Glutamatergic neuron (in vitro differentiated cells): ENCODE measurements around the gene ASCL2. TPM values are rescaled to one million over a fixed set of nuclear protein-coding genes. Genes with fewer than 3 reads are reported as not detected.

Experiments
- DNase-seq: peaks from one replicate; pipeline ENCODE4 v3.0.0; 2022
- H3K27ac Mint-ChIP-seq: one replicate; pipeline ENCODE4 v1.8.0; 2020; ENCODE audit warnings: mild to moderate bottlenecking, mixed read lengths, inconsistent platforms; ENCODE audit not compliant: unreplicated experiment
- H3K27me3 Mint-ChIP-seq: one replicate; pipeline ENCODE4 v1.8.0; 2020; ENCODE audit warnings: mild to moderate bottlenecking, moderate library complexity, mixed read lengths, inconsistent platforms; ENCODE audit not compliant: unreplicated experiment
- H3K36me3 Mint-ChIP-seq: one replicate; pipeline ENCODE4 v1.8.0; 2020; ENCODE audit warnings: mild to moderate bottlenecking, mixed read lengths, inconsistent platforms; ENCODE audit not compliant: unreplicated experiment
- H3K4me1 Mint-ChIP-seq: one replicate; pipeline ENCODE4 v1.8.0; 2020; ENCODE audit warnings: mild to moderate bottlenecking, low read depth, mixed read lengths, inconsistent platforms; ENCODE audit not compliant: unreplicated experiment
- H3K4me3 Mint-ChIP-seq: one replicate; pipeline ENCODE4 v1.8.0; 2020; ENCODE audit warnings: mild to moderate bottlenecking, mixed read lengths, inconsistent platforms; ENCODE audit not compliant: unreplicated experiment
- H3K9me3 Mint-ChIP-seq: one replicate; pipeline ENCODE4 v1.8.0; 2020; ENCODE audit warnings: mild to moderate bottlenecking, moderate library complexity, mixed read lengths, inconsistent platforms; ENCODE audit not compliant: unreplicated experiment
- total RNA-seq: library from RNA; stranded (reverse); fragmentation: NEBNext Ultra II Directional; extraction: Animal tissue kit (Norgen Biotek cat#: 25700); gene quantifications from one replicate; pipeline ENCODE4 v1.2.1, GENCODE V29; 2021; ENCODE audit not compliant: unreplicated experiment
- TF ChIP-seq, protein P1 (sequence below): fragments of 200-600 bp; sonication (generic); IDR thresholded peaks from one replicate; pipeline ENCODE4 v1.5.0; 2021; ENCODE audit not compliant: partially characterized antibody, unreplicated experiment

Gene ASCL2
- total RNA-seq, 1 donor from 2014 or later: not detected

DNA sequence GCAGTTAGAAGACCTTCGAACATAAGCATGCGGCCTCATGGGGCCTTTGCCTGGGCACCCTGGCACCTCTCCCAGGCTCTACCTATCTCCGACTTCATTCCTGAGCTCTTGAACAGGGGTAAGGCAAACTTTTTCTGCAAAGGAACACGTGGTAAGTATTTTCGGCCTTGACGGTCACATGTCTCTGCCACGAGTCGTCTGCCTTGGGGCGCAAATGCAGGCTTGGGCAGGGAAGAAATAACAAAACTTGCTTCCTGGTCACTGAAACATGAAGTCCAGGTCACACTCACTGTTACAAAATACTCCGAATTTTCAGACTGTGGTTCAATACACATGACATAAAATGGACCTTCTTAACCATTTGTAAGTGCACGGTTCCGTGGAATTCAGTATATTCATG is 3.4 kb upstream of the ASCL2 start:
- H3K36me3 Mint-ChIP-seq: peaks cover 5% of the 10 kb centered on the region
- DNase-seq: no peak
- H3K4me3 Mint-ChIP-seq: no peak overlapping the region
- H3K9me3 Mint-ChIP-seq: peaks cover 12% of the 10 kb centered on the region
- H3K27ac Mint-ChIP-seq: no peak overlapping the region
- TF ChIP-seq, protein P1, sequence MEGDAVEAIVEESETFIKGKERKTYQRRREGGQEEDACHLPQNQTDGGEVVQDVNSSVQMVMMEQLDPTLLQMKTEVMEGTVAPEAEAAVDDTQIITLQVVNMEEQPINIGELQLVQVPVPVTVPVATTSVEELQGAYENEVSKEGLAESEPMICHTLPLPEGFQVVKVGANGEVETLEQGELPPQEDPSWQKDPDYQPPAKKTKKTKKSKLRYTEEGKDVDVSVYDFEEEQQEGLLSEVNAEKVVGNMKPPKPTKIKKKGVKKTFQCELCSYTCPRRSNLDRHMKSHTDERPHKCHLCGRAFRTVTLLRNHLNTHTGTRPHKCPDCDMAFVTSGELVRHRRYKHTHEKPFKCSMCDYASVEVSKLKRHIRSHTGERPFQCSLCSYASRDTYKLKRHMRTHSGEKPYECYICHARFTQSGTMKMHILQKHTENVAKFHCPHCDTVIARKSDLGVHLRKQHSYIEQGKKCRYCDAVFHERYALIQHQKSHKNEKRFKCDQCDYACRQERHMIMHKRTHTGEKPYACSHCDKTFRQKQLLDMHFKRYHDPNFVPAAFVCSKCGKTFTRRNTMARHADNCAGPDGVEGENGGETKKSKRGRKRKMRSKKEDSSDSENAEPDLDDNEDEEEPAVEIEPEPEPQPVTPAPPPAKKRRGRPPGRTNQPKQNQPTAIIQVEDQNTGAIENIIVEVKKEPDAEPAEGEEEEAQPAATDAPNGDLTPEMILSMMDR: no peak
- peaks cover 2% of the 10 kb centered on the region for H3K4me1 Mint-ChIP-seq
- peaks cover 34% of the 10 kb centered on the region for H3K27me3 Mint-ChIP-seq

DNA sequence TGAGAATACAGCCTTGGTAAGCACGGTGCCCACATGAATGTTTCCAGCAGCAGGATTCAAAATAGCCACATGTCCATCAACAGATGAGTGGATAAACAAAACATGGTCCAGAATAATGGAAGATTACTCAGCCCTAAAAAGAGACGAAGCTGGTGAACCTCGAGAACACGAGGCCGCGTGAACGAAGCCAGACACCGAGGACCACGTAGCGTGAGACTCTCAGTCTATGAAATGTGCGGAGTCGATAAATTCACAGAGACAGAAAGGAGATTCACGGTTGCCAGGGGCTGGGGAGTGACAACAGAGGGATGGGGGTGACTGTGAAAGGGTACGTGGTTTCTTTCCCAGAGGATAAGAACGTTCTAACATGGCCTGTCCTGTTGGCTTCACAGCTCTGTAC is 2.9 kb upstream of the ASCL2 start:
- Mint-ChIP-seq H3K27ac (no peak overlapping the region), H3K27me3 (peaks cover 37% of the 10 kb centered on the region), H3K4me1 (peaks cover 2% of the 10 kb centered on the region), H3K36me3 (peaks cover 5% of the 10 kb centered on the region), H3K4me3 (no peak overlapping the region), H3K9me3 (peaks cover 12% of the 10 kb centered on the region)
- DNase-seq: no peak
- TF ChIP-seq, protein P1: no peak

DNA sequence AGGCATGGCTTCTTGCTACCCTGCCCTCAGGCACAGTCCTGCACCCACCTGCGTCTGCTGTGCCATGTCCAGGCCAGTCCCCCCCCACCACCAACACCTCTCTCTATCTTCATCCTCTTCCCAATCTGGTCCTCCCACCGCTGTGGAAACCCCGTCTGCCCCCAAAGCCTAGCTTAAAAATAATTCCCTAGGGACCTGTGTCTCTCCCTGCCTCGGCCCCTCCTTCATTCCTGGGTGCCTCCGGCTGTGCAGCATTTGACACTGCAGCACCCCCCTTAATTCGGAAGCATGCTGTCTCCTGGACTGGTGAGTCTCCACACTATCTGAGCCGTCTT is 2.5 kb upstream of the ASCL2 start:
- peaks cover 2% of the 10 kb centered on the region for H3K4me1 Mint-ChIP-seq
- no peak overlapping the region for H3K4me3 Mint-ChIP-seq
- peaks cover 38% of the 10 kb centered on the region for H3K27me3 Mint-ChIP-seq
- peaks cover 5% of the 10 kb centered on the region for H3K36me3 Mint-ChIP-seq
- H3K27ac Mint-ChIP-seq: no peak overlapping the region
- DNase-seq: no peak
- TF ChIP-seq, protein P1: no peak
- peaks cover 12% of the 10 kb centered on the region for H3K9me3 Mint-ChIP-seq

DNA sequence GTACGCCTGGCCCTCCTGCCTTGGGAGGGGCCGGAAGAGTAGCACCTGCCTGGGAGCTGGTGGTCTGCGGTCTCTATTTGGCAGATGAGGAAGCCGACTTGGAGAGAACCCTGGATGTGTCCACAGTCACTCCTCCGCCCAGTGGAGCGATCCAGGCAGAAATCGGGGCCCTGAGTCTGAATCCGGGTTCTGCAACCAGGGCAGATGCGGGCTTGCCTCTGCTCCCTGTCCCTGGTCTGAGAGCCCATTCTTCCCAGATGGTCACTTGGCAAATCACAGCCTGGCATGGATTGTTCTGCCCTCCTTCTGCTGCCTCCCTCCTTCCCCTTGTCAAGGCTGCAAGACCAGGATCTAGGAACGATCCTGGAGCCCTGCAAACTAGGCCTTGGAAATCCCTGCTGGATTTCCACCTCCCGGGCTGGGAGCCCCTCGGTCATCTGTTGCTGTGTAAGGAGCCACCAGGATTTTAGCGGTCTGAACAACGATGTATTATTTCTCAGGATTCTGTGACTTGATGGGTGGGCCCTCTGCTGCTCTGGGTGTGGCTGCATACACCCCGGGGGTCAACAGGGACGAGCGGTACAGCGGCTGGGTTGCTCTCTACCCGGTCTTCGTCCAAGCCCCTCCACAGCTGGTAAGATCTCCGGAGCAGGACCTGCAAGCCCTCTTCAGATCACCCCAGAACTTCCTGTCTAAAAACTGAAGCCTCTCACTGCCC is 2.0 kb upstream of the ASCL2 start:
- no peak overlapping the region for H3K27ac Mint-ChIP-seq
- H3K4me3 Mint-ChIP-seq: no peak overlapping the region
- DNase-seq: no peak
- H3K27me3 Mint-ChIP-seq: peaks cover 40% of the 10 kb centered on the region
- peaks cover 5% of the 10 kb centered on the region for H3K36me3 Mint-ChIP-seq
- H3K9me3 Mint-ChIP-seq: peaks cover 12% of the 10 kb centered on the region
- H3K4me1 Mint-ChIP-seq: peaks cover 2% of the 10 kb centered on the region
- TF ChIP-seq, protein P1: no peak

DNA sequence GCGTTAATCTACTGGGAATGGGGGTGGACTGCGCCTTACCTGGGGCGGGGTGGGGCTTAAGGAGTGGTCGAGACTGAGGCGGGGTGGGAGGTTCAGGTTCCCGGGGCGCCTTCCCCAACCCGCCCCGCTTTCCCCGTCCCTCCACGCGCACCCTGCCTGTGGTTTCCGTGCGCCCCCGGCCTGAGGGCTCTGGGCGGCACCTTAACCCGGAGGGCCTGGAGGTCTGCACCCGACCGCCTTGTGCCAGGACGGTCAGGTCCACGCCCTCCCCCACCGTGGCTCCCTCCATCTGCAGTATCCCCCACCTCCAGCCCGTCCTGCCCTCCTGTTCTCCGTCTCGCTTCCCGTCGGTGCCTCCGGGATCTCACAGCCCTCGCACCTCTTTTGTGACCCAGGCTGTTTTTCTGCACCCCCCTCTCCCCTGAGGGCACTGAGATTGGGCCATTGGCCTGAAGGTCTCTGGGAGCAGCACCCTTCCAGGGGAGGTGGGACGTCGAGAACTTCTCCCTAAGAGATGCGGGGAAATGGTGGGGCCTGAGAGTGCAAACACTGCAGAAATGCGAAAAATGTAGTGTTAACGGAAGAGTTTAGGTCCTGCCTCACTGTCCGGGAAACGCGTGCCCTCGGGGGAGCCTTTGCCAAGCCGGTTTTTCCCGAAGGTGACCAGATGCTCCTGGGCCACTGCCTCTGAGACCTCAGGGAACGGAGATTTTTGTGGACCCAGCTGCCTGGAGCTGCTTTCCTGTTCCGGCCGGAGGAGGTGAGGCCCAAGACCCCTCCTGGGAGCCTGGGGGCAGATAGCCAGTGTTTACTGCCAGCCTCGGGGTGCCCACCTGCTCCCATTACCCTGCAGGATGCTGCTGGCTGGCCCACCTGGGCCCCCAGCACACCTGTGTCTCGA is 1.2 kb upstream of the ASCL2 start:
- Mint-ChIP-seq H3K27me3 (peaks cover 38% of the 10 kb centered on the region), H3K27ac (no peak overlapping the region), H3K36me3 (peaks cover 5% of the 10 kb centered on the region), H3K4me3 (no peak overlapping the region), H3K9me3 (peaks cover 10% of the 10 kb centered on the region), H3K4me1 (peaks cover 2% of the 10 kb centered on the region)
- TF ChIP-seq, protein P1: no peak
- DNase-seq: no peak
